Endothelial cell of umbilical vein (primary cell): Measurements from ENCODE around the gene KCTD21.

Source experiments
- EZH2 ChIP-seq: IDR thresholded peaks from 2 replicates; pipeline ENCODE4 v1.6.1; 2012; ENCODE audit warnings: borderline replicate concordance, low read depth, mild to moderate bottlenecking, moderate library complexity, low read length, inconsistent platforms; ENCODE audit not compliant: severe bottlenecking
- JUN ChIP-seq: IDR thresholded peaks from 2 replicates; pipeline ENCODE4 v1.6.1; 2011; ENCODE audit warnings: borderline replicate concordance, low read depth; ENCODE audit not compliant: insufficient read length, insufficient read depth
- MAX ChIP-seq: IDR thresholded peaks from 2 replicates; pipeline ENCODE4 v1.6.1; 2011; ENCODE audit not compliant: insufficient read depth, insufficient read length
- MYC ChIP-seq: IDR thresholded peaks from one replicate; pipeline ENCODE4 v1.6.1; 2011; ENCODE audit warnings: mild to moderate bottlenecking, low read depth, low read length
- POLR2A ChIP-seq: IDR thresholded peaks from 2 replicates; pipeline ENCODE4 v1.6.1; 2012; ENCODE audit warnings: low read depth, mild to moderate bottlenecking, control low read depth, low read length
- POLR2AphosphoS5 ChIP-seq: IDR thresholded peaks from 2 replicates; pipeline ENCODE4 v1.6.1; 2012; ENCODE audit warnings: low read depth, mild to moderate bottlenecking, control low read depth, low read length, moderate library complexity; ENCODE audit not compliant: insufficient read depth
- TF ChIP-seq, protein P1 (sequence below), 2 donors: IDR thresholded peaks; 1 replicate in 1 of 2; 2 replicates in 1 of 2; pipeline ENCODE4 v1.5.1; 2011; ENCODE audit warnings: low read length in 2 of 2, mild to moderate bottlenecking in 2 of 2, moderate library complexity in 2 of 2, control low read depth in 1 of 2, inconsistent platforms in 1 of 2, low read depth in 1 of 2; ENCODE audit not compliant: insufficient read depth in 1 of 2; ENCODE audit errors: extremely low read depth in 1 of 2

GRCh38 chr11:78179459-78180071, 8.9 kb downstream of the KCTD21 start:
- TF ChIP-seq, protein P1, sequence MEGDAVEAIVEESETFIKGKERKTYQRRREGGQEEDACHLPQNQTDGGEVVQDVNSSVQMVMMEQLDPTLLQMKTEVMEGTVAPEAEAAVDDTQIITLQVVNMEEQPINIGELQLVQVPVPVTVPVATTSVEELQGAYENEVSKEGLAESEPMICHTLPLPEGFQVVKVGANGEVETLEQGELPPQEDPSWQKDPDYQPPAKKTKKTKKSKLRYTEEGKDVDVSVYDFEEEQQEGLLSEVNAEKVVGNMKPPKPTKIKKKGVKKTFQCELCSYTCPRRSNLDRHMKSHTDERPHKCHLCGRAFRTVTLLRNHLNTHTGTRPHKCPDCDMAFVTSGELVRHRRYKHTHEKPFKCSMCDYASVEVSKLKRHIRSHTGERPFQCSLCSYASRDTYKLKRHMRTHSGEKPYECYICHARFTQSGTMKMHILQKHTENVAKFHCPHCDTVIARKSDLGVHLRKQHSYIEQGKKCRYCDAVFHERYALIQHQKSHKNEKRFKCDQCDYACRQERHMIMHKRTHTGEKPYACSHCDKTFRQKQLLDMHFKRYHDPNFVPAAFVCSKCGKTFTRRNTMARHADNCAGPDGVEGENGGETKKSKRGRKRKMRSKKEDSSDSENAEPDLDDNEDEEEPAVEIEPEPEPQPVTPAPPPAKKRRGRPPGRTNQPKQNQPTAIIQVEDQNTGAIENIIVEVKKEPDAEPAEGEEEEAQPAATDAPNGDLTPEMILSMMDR (IDR thresholded peaks at IDR 0.05; ENCODE audit: extremely low read depth in 1 of 2, insufficient read depth in 1 of 2, low read depth in 1 of 2, low read length in 2 of 2) = no peak
- TF ChIP-seq POLR2AphosphoS5 (no peak), POLR2A (no peak), EZH2 (no peak), MAX (no peak), JUN (no peak), MYC (no peak)
